Measurements from ENCODE around the gene TNFRSF13B.

The TNFRSF13B gene

DNA sequence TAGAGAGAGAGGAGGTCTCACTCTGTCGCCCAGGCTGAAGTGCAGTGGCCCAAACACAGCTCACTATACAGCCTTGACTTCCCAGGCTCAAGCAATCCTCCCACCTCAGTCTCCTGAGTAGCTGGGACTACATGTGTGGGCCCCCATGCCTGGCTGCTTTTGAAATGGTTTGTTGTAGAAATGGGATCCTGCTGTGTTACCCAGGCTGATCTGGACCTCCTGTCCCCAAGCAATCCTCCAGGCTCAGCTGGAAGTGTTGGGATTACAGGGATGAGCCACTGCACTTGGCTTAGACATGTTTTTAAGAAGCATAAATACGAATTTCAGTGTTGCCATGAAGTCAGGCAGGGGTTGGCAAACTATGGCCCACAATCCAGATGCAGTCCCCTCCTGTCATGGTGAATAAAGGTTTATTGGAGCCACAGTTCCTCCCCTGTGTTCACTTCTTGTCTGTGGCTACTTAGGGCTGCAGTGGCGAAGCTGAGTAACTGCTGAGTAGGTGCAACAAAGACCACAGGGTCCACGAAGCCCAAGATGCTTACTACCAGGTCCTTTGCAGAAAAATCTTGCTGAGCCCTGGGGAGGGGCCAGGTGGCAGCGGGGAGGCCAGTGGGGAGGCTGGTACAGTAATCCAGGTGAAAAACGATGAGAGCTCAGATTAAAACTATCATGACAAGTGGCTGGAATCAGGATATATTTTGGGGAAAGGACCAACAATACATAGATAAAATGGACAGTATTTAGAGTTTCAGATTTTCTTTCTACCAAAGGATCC lies 35.2 kb downstream of the TNFRSF13B start:
- DNase-seq = no peak

DNA sequence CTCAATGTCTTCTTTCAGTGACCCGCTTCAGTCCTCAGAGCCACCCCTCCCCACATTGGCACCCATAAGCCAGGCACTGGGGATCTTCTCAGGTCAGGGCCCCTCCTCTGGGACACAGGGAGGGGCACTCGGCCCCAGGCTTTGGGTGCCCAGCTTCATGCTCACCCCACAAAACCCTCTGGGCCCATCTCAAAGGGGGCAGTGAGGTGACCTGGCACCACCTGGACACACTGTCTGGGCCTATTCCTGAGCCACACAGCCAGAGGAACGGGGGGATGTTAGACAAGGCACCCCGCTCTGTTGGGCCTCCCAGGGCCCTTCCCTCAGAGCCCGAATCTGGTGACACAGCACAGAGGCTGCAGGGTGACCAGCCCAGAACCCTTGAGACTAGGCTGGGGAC lies 36.1 kb downstream of the TNFRSF13B start:
- no peak for DNase-seq

DNA sequence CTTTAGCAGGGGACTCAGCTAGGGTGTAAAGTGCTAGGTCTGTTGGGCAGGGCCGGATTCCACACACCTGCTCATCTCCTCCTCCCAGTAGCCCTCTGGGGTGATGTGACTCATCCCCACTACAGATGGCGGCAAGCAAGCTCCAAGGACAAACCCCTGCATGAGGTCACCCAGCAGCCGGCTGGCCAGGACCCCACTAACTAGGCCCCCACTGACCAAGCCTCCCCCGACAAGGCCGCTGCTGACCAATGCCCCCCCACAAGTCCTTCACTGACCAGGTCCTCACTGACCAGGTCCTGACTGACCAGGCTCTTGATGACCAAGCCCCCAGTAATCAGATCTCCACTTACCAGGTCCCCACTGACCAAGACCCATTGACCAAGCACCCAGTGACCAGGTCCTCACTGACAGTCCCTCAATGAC lies 36.7 kb downstream of the TNFRSF13B start:
- DNase-seq = no peak

DNA sequence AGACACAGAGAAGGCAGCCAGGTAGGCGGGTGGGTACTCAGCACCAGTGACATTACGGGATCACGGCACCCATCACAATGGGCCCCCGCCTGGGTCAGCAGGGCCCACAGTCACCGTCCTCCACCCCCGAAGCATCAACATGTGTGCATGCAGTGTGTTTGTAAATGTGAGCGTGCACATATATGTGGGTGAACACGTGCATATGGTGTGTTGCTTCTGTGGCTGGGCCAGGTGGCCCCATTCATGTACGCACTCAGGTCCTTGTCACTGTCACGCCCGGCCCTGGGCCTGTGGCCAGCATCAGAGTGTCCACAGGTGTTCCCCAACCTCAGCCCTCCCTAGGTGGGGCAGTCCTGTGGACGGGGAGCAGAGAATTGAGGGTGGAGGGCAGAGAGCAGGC lies 37.1 kb downstream of the TNFRSF13B start:
- DNase-seq = peak; percentile 30

DNA sequence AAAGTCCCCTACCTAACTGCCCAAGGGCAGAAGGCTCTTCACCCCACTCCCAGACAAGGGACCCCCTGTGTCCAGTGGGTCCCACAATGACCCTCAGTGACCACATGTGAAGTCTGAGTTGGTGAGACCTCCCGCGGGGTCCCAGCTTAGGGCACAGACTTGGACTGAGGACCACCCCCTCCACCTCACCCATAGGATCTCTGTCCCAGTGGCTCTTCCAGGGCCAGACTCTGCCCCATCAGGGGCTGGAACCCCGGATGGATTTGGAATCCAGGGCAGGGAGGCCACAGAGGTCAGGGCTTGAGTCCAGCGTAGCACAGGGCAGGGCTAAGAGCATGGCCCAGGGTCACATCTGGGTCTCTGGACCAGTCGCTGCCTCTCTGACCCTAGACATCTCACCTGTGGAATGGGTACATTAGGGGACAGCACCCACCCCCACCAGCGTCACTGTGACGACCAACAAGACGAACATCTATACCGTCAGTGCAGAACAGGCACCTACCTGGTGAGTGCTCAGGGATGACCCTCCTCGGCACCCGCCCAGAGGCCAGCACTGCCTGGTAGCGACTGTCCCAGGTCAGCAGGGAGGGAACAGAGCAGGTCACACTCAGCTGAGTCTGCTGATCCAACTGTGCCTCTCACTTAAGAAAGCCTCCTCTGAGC lies 37.7 kb downstream of the TNFRSF13B start:
- no peak for DNase-seq

DNA sequence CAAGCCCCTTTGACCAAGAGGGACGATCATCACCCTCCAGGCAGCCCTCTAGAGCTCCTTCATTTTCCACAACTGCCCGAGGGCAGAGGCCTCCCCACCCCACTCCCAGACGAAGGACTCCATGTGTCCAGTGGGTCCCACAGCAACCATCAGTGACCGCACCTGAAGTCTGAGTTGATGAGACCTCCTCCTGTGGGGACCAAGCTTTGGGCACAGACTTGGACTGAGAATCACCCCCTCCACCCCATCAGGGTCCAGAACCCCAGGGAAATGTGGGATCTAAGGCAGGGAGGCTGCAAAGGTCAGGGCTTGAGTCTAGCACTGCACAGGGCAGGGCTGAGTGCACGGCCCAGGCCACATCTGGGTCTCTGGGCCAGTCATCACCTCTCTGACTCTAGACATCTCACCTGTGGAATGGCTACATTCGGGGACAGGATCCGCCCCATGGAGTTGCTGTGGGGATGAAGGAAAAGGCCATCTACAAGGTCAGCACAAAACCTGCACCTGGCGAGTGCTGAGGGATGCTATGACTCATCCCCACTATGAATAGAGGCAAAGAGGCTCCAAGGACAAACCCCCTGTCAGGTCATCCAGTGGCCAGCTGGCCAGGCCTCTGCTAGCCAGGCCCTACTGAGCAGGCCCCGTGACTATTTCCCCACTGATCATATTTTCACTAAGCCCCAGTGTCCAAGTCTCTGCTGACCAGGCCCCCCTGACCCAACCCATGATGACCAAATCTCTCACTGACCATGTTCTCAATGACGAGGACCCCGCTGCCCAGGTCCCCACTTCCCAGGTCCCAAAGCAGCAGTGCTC lies 38.4 kb downstream of the TNFRSF13B start:
- DNase-seq = peak; percentile 27

DNA sequence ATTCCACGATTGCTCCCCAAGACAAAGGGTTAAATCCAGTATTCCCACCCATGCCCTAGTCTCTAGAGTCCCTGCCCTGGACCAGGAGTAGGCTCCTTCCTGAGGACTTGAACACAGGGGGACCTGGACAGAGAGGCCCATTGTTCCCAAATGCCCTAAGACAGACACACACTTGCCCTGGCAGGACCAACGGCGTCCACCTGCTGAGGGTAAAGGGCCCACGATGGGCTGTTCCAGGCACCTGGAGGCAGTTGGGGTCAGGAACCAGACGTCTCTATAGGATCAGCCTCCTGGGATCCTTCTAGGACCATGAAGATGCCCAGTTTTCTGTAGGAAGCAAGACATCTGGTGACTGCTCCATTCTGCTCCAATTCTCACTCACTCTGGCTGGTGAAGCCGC lies 39.3 kb downstream of the TNFRSF13B start:
- DNase-seq = no peak

DNA sequence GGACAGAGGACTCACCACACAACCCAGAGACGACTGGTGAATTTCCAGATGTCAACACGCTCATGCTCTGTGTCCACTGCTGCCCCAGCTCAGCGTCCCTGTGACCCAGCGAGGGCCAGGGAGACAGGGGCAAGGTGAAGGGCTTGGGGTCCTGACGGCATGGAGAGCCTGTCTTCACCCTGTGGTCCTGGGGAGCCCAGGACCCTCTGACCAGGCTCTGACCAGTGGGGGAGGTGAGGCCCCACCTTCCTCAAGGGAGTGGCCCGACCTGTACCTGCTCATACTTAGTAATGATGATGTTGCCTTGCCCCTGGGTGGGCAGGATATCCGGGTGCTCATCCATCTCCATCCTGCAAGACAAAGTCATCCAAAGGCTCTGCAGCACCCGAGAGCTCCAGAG lies 39.8 kb downstream of the TNFRSF13B start:
- peak; percentile 28 for DNase-seq

DNA sequence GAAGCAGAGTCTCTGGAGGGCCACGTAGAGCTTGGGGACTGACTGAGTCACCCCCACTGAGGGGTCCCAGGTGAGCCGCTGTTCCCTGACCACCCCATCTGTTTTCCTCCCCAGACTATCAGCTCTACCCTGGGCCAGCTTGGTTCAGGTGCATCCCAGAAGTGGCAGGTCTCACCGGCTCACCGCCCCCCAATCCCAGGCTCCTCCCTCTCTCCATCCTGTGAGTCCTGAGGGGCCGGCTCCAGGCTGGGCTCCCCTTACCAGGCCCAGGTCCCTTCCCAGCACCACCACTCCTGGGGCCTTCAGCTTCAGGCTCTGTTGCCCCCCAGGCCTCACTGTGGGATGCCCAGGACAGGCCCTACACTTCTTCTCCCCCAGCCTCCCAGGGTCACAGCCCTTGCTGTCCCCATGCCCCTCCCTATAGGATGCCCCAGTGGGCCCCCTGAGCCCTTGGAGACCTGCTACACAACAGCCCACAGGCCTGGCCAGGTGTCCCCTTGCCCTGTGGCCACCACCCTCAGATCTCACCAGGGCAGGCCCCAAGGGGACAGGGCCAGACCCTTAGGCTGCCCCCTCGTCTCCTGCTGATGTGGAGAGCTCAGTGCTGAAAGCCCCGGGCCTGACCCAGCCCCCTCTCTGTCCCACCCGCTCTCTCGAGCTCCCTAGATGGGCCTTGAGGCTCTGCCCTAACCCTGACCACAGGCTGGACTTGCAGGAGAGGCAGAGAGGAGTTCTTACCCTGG lies 40.4 kb downstream of the TNFRSF13B start:
- DNase-seq = peak; percentile 34

DNA sequence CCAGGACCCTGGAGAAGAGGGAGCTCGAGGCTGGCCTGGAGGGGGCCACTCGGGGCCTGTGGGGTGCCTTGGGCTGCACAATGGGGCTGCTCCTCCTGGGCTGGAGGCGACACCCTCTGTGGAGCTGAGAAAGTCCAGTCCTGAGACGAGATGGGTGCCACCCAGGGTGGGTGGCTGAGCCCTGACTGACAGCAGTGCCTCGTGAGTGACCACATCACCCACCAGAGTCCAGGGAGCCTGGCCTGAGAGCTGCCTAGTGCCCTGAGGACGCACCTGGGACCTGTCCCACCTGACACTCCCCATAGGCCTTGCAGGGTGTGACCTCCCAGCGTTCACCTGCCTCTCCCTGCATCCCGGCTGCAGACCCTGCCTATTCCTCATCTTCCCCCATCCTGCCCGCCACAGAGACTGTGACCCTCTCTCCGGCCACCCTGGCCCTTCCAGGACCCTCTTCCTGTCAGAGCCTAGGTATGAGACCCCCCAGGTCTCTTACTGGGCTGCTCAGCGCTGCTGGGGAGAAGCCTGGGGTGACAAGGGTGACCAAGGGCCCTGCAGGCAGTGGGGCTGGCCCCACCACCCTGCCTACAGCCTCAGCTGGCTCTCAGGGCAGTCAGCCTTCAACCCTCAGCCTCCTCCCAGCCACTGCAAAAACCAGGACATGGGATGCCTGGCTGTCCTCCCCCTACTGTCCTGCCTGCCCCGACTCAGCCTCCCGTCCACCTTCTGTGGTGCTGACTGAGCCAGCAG lies 41.2 kb downstream of the TNFRSF13B start:
- peak; percentile 34 for DNase-seq

DNA sequence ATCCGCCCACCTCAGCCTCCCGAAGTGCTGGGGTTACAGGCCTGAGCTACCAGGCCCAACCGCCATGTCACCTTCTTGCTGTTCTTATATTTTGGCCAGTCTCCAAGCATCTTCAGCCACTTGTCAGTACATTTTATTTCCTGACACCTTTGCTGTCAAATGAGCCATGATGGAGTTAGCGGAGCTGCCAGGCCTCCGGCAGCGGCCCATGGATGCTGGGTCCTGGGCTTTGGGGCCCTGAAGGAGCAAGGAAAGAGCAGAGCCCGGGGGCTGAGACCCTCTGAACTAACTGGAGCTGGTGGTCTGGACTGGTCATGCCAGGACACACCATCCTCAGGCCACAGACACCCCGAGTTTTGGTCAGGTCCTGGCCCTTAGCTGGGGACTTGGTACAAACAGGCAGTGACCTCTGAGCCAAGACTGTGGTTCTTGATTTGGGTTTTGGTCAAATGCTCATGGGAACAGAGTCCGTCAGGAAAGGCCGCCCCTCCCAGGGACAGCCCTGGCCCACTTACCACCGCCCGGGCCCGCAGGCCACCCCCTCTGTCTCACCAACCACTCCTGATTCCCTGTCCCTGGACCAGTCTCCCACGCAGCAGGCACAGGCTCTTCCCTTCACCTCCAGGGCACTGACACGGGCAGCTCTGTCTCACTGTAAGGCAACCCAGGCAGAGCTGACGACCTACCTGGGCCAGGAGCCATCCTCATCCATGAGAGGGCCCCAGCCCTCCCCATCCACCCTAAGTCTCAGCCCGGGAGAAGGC lies 42.0 kb downstream of the TNFRSF13B start:
- peak; percentile 22 for DNase-seq

DNA sequence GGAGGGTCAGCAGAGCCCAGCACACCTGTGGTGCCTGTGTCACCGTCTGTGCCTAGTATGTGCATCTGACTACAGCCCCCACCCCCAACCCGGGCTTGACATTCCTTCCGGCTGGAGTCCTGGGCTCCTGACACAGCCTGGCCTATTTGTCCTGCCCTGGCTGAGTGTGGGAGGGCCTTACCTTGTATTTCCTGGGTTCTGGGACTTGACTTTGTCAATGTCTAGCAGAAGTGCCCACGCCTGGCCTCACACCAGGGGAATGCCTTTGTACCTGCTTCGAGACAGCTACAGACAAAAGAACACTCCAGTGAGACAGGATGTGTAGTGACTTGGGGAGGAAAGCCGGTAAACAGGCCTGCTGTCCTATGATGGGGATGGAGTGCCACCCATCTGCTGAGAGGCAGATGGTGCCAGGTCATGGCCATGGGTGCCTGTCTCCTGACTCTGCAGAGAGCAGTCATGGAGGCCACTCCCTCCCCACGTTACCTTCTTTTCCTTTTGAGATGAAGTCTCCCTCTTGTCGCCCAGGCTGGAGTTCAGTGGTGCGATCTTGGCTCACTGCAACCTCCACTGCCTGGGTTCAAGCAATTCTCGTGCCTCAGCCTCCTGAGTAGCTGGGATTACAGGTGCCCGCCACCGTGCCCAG lies 42.8 kb downstream of the TNFRSF13B start:
- peak; percentile 27 for DNase-seq

DNA sequence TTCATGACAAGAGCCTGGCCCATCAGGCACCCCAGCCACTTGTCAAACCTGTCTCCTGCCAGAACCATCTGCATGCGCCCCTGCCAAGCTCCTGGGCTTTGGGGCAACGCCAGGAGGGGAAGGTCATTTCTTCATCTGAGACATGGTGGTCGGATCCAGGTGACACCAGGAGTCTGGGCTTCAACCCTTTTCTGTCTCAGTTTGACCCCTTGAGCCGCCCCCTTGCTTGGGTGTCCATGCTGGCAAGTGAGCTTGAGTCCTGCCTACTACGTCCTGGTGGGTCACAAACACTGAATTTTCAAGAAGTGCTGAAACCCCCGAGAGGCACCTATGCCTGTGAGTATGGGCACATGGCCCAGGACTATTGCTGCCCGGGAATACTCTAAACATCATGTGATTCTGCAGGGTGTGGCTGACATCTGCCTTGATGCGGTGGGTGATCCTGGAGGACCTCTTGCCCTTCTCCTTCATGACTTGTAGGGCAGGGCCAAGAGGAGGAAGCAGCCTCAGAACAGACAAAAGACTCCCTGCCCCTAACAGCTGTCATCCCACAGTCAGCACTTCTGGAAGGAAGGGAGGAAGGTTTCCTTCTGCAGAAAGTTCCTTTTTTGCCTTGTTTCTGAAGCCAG lies 43.4 kb downstream of the TNFRSF13B start:
- peak; percentile 23 for DNase-seq

DNA sequence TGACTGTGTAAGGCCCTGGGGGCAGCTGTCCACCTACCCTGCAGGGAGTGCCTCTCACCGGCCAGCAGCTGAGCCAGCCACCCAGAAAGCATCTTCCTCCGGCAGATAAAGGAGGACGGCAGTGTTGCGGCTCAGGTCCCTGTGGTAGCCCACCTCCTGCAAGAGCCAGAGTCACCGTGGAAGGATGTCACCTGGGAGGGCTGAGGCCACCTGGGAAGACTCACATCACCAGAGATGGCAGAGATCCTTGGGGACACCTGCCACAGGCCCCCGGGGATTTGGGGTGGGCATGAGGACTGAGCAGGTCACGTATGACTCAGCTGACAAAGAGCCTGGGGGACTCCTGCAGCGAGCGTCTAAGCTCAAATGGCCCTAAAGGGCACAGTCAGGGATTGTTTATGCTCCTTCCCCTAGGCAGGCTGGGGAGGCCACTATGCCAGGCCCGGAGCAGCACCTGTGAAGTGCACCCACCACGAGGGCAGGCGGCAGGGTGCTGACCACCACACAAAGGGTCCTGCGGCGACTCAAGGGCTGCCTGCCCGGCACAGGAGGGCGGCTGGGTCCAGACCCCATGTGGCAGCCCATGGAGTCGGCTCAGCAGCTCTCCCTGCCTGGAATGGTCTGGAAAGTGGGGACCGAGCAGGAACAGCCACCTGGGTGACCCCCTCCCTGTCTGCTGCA lies 44.1 kb downstream of the TNFRSF13B start:
- DNase-seq = peak; percentile 33

DNA sequence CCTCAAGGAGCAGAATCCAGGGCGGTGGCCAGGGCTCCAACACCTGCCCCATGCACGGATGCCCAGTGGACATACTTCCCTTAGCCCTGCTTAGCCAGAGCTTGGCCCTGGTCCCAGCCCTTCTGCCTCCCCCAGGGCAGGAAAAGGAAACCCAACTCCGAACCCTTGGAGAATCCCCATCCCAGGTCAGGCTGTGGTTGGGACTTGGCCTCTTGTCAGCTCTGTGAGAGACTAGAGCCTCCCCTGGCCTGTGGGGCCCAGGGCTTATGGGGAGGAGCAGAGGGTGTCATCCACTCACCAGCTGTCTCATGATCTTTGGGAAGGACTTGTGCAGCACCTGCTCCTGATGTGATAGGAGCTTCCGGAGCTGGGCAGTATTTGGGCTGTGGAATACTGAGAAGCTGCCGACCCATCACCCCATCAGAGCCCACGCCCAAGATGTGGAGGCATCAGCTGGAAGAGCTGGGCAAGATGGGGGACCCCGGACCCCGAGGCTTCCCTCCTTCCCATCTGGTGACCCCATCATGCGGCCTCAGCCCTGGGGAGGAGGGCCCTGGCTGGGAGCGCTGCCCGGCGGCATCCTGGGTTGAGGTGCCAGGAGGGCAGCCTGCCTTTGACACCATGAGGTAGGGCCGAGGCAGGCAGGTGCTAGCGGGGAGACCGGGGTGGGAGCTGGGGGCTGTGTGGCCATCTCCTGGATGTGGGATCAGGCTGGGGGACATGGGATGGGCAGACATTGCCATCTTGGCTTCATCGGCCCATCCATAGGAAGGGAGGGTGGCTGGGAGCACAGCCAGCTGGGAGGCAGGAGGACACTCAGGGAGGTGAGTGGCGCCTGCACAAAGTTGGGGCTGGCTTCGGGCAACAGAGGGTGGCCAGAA lies 45.1 kb downstream of the TNFRSF13B start:
- DNase-seq = peak; percentile 35

DNA sequence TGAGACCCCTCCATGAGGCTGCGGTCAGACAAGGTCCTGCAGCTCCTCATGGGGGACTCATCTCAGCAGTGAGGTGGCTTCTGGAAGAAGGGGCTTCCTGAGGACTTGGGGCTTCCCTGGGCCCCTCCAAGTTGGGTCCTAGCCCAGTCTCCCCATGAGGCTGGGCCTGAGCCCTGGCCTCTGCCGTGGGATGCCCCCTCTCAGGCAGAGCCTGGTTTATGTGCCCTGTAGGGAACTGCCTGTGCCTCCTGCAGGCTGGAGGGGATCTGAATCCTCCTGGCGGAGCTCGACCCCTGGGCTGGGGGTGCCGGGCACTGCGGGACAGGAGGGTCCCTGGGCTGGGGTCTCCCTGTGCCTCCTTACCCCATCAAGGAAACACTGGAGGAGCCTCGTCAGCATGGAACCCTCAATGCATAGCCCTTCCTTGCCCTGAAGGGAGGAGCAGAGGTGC lies 45.8 kb downstream of the TNFRSF13B start:
- DNase-seq = peak; percentile 32

DNA sequence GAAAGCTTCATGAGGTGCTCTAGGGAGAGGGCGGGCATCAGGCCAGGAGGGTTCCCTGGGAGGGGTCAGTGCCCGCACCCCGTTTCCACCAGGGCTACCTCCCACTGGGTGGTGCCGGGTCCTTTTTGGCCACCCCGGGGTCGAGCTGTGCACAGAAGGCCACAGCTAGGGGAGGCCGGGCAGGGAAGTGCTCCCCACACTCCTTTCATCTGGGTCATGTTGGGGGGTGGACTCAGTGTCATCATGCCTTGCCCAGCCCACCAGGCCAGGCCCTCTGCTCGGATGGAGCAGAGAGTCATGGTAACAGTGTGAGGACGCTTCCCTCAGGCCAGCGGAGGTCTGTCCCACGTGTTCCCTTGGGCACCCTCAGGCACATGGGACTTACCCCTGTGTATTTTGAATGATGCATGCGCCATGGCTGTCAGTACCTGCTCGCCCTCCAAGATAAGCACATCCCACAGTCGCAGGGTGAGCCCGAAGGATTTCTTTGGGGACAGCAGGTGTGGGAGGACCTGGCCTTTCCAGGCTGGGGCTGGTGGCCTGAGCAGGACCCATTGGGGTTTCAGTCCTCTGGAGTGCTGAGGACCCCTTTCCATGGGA lies 46.4 kb downstream of the TNFRSF13B start:
- DNase-seq = peak; percentile 32

Measured in right forelimb (tissue), 1 donor.